ENCODE results near the gene CETN1. TPM values are rescaled to one million over a fixed set of nuclear protein-coding genes. Genes with fewer than 3 reads are reported as not detected.

CETN1 gene
- total and polyA plus RNA-seq, 2 experiments from 2014 or later: not detected

DNA sequence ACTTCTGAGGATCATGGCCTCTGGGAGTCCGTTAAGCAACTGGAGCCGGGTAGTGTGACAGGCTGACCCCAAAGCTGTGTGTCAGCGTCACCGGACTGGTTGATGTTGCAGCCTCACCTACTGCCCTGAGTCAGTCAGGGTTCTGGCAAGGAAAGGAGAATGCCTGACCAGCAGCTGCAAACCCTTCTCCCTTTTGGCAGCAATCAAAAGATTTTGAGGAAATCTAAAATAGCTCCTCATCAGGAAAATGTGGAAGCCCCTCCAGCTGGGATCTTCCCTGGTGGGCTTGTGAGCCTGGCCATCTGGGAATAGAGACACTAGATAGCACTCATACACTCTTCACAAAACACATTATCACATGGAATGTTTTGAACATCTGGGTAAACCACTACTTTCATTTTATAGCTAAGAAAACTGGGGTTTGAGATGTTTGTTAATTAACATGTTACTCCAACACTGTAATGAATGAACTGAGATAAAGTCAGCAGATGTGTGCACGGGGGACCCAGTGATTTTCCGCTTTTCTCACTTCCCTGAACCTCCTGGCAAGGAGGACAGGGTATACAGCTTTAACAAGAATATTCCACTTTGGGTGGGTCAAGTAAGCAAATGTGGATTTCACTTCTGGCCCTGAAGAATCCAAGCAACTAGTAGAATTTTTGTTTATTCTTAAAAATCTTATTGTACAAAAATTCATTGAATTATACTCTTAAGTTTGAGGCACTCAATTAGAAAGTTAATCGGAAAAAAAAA, 41.3 kb downstream of the CETN1 start:
- Histone ChIP-seq H3K9me2 (replicated peaks; ENCODE audit: insufficient read depth) (no peaks in the 10 kb centered on the region), H3K9me3 (ENCODE audit: low read depth) (no peaks in the 10 kb centered on the region), H3K27ac (no peak overlapping the region), H2AFZ (no peak overlapping the region), H3K79me2 (no peaks in the 10 kb centered on the region), H3K4me3 (no peak overlapping the region), H3K27me3 (no peaks in the 10 kb centered on the region), H3K36me3 (replicated peaks; ENCODE audit: insufficient read depth, low read depth) (no peaks in the 10 kb centered on the region), H3K4me2 (no peak overlapping the region), H3K4me1 (ENCODE audit: insufficient read depth) (no peaks in the 10 kb centered on the region), H4K20me1 (ENCODE audit: insufficient read depth, poor library complexity, severe bottlenecking) (no peaks in the 10 kb centered on the region)
- 63% methylated on average over 7 of the region's 7 CpGs for WGBS (ENCODE audit: low lambda C conversion rate, missing lambda C conversion rate)
- DNase-seq (ENCODE audit: low spot score): no peak
- no peak for TF ChIP-seq EZH2 (IDR thresholded peaks at IDR 0.05; ENCODE audit: borderline replicate concordance)
- no peak for TF ChIP-seq EZH2phosphoT487 (IDR thresholded peaks at IDR 0.05; ENCODE audit: low read depth, severe bottlenecking, unreplicated experiment)
- no peak for TF ChIP-seq CTCF (IDR thresholded peaks at IDR 0.05; ENCODE audit: poor library complexity)

GRCh38 chr18:622289-622688, 42.1 kb downstream of the CETN1 start:
- H3K9me3 ChIP-seq (ENCODE audit: low read depth): no peaks in the 10 kb centered on the region
- H2AFZ ChIP-seq: no peak overlapping the region
- no peak overlapping the region for H3K4me2 ChIP-seq
- no peaks in the 10 kb centered on the region for H3K27me3 ChIP-seq
- no peaks in the 10 kb centered on the region for H3K79me2 ChIP-seq
- H3K4me3 ChIP-seq: no peak overlapping the region
- 89% methylated on average over 6 of the region's 6 CpGs for WGBS (ENCODE audit: low lambda C conversion rate, missing lambda C conversion rate)
- no peak for TF ChIP-seq EZH2 (IDR thresholded peaks at IDR 0.05; ENCODE audit: borderline replicate concordance)
- TF ChIP-seq CTCF (IDR thresholded peaks at IDR 0.05; ENCODE audit: poor library complexity): no peak
- TF ChIP-seq EZH2phosphoT487 (IDR thresholded peaks at IDR 0.05; ENCODE audit: low read depth, severe bottlenecking, unreplicated experiment): no peak
- no peak for DNase-seq (ENCODE audit: low spot score)
- no peaks in the 10 kb centered on the region for H4K20me1 ChIP-seq (ENCODE audit: insufficient read depth, poor library complexity, severe bottlenecking)
- H3K27ac ChIP-seq: no peak overlapping the region
- no peaks in the 10 kb centered on the region for H3K36me3 ChIP-seq (replicated peaks; ENCODE audit: insufficient read depth, low read depth)
- H3K4me1 ChIP-seq (ENCODE audit: insufficient read depth): no peaks in the 10 kb centered on the region
- H3K9me2 ChIP-seq (replicated peaks; ENCODE audit: insufficient read depth): no peaks in the 10 kb centered on the region

- no peaks in the 10 kb centered on the region for H3K27me3 ChIP-seq
- no peaks in the 10 kb centered on the region for H3K79me2 ChIP-seq
- no peaks in the 10 kb centered on the region for H3K9me2 ChIP-seq (replicated peaks; ENCODE audit: insufficient read depth)
- H3K27ac ChIP-seq: no peak overlapping the region
- H2AFZ ChIP-seq: no peak overlapping the region
- TF ChIP-seq EZH2phosphoT487 (IDR thresholded peaks at IDR 0.05; ENCODE audit: low read depth, severe bottlenecking, unreplicated experiment): no peak
- TF ChIP-seq CTCF (IDR thresholded peaks at IDR 0.05; ENCODE audit: poor library complexity): peak; percentile 79
- TF ChIP-seq EZH2 (IDR thresholded peaks at IDR 0.05; ENCODE audit: borderline replicate concordance): no peak
- no peak overlapping the region for H3K4me2 ChIP-seq
- no peaks in the 10 kb centered on the region for H4K20me1 ChIP-seq (ENCODE audit: insufficient read depth, poor library complexity, severe bottlenecking)
- no peaks in the 10 kb centered on the region for H3K36me3 ChIP-seq (replicated peaks; ENCODE audit: insufficient read depth, low read depth)
- peak; percentile 86 for DNase-seq (ENCODE audit: low spot score)
- no peak overlapping the region for H3K4me3 ChIP-seq
- WGBS (ENCODE audit: low lambda C conversion rate, missing lambda C conversion rate): 69% methylated on average over 11 of the region's 11 CpGs
- H3K4me1 ChIP-seq (ENCODE audit: insufficient read depth): no peaks in the 10 kb centered on the region
- H3K9me3 ChIP-seq (ENCODE audit: low read depth): no peaks in the 10 kb centered on the region
Observed at GRCh38 chr18:623761-624620, 43.8 kb downstream of the CETN1 start.
